Mesothelial cell of epicardium (in vitro differentiated cells): ENCODE data around the gene FGF14. TPM values are rescaled to one million over a fixed set of nuclear protein-coding genes. Genes with fewer than 3 reads are reported as not detected.

Experiments used
- DNase-seq, 2 experiments: peaks; one replicate each; pipeline ENCODE4 v3.0.0; 2021; ENCODE audit warnings: low spot score in 2 of 2; ENCODE audit not compliant: unreplicated experiment in 2 of 2
- H3K27ac Mint-ChIP-seq: 2 replicates; pipeline ENCODE4 v1.8.0; 2021; ENCODE audit warnings: mixed read lengths
- H3K27me3 Mint-ChIP-seq: 2 replicates; pipeline ENCODE4 v1.8.0; 2021; ENCODE audit warnings: low read depth, mixed read lengths
- H3K36me3 Mint-ChIP-seq: 2 replicates; pipeline ENCODE4 v1.8.0; 2021; ENCODE audit warnings: mixed read lengths
- H3K4me1 Mint-ChIP-seq: 2 replicates; pipeline ENCODE4 v1.8.0; 2021; ENCODE audit warnings: mixed read lengths
- H3K4me3 Mint-ChIP-seq: 2 replicates; pipeline ENCODE4 v1.8.0; 2021; ENCODE audit warnings: mild to moderate bottlenecking, moderate library complexity, mixed read lengths
- H3K9me3 Mint-ChIP-seq: 2 replicates; pipeline ENCODE4 v1.8.0; 2021; ENCODE audit warnings: mixed read lengths
- total RNA-seq: library from RNA; stranded (reverse); gene quantifications from 3 replicates; pipeline ENCODE4 v1.2.1, GENCODE V29; 2021
- TF ChIP-seq, protein P1 (sequence below): fragments of 200-600 bp; sonication (generic); IDR thresholded peaks from one replicate; pipeline ENCODE4 v1.5.0; 2021; ENCODE audit warnings: antibody characterized with exemption; ENCODE audit not compliant: unreplicated experiment

The FGF14 gene
- total RNA-seq, 1 donor from 2014 or later, result 0.02 TPM

- no peak for DNase-seq
- Mint-ChIP-seq H3K4me1 (no peaks in the 10 kb centered on the region), H3K27ac (no peak overlapping the region), H3K9me3 (no peaks in the 10 kb centered on the region), H3K4me3 (no peak overlapping the region), H3K27me3 (peaks cover 13% of the 10 kb centered on the region), H3K36me3 (no peaks in the 10 kb centered on the region)
- TF ChIP-seq, protein P1, sequence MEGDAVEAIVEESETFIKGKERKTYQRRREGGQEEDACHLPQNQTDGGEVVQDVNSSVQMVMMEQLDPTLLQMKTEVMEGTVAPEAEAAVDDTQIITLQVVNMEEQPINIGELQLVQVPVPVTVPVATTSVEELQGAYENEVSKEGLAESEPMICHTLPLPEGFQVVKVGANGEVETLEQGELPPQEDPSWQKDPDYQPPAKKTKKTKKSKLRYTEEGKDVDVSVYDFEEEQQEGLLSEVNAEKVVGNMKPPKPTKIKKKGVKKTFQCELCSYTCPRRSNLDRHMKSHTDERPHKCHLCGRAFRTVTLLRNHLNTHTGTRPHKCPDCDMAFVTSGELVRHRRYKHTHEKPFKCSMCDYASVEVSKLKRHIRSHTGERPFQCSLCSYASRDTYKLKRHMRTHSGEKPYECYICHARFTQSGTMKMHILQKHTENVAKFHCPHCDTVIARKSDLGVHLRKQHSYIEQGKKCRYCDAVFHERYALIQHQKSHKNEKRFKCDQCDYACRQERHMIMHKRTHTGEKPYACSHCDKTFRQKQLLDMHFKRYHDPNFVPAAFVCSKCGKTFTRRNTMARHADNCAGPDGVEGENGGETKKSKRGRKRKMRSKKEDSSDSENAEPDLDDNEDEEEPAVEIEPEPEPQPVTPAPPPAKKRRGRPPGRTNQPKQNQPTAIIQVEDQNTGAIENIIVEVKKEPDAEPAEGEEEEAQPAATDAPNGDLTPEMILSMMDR, result no peak
These were observed 590.5 kb downstream of the FGF14 start for GRCh38 chr13:101811284-101811839.

- Mint-ChIP-seq H3K27ac (no peak overlapping the region), H3K4me1 (no peaks in the 10 kb centered on the region), H3K27me3 (peaks cover 39% of the 10 kb centered on the region), H3K4me3 (no peak overlapping the region), H3K36me3 (no peaks in the 10 kb centered on the region), H3K9me3 (no peaks in the 10 kb centered on the region)
- no peak for DNase-seq
- TF ChIP-seq, protein P1, result no peak
These were observed 602.7 kb downstream of the FGF14 start for GRCh38 chr13:101799196-101799595.

DNA sequence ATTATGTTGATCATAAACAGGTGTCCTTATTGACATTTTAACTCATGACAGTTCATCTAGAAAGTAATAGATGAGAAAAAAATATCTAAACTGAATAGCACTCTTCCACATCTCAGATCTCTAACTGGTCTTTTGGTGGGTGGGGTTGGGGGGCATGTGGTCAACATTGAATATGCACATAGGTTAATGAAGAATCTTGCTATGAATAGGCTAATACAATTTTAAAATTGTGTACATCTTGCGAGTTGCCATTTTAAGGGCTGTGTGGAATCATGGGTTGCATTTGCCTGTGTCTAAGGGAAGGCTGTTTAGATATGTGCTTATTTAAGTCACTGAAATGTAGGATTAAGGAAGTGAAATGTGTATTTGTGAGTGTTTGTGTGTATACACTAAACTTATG is 603.4 kb downstream of the FGF14 start:
- Mint-ChIP-seq H3K4me1 (no peaks in the 10 kb centered on the region), H3K4me3 (no peak overlapping the region), H3K9me3 (no peaks in the 10 kb centered on the region), H3K27ac (no peak overlapping the region), H3K27me3 (peaks cover 34% of the 10 kb centered on the region), H3K36me3 (no peaks in the 10 kb centered on the region)
- no peak for DNase-seq
- TF ChIP-seq, protein P1, result no peak

- TF ChIP-seq, protein P1, result no peak
- no peak for DNase-seq
- no peaks in the 10 kb centered on the region for H3K4me1 Mint-ChIP-seq
- H3K27me3 Mint-ChIP-seq, result peaks cover 20% of the 10 kb centered on the region
- no peak overlapping the region for H3K27ac Mint-ChIP-seq
- H3K4me3 Mint-ChIP-seq, result no peak overlapping the region
- no peaks in the 10 kb centered on the region for H3K36me3 Mint-ChIP-seq
- H3K9me3 Mint-ChIP-seq, result no peaks in the 10 kb centered on the region
These were observed 606.4 kb downstream of the FGF14 start for GRCh38 chr13:101795460-101795859.

DNA sequence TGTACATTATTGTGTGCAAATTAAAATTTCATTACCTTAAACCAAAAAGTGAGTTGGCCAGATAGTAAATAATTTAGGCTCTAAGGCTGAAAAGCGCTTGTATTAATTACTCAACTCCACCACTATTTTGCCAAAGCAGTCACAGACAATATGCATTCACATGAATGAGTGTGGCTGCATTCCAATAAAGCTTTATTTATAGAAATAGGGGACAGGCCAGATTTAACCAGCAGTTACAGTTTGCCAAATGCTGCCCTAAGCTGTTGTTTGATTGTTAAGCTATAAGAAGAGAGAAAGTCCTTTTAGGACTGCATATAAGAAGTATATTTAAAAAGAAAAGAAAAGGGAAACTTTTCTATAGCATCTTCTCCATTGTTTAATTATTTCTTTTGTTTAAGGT is 606.8 kb downstream of the FGF14 start:
- TF ChIP-seq, protein P1, result no peak
- H3K27ac Mint-ChIP-seq, result no peak overlapping the region
- no peak overlapping the region for H3K4me3 Mint-ChIP-seq
- no peak for DNase-seq
- no peaks in the 10 kb centered on the region for H3K36me3 Mint-ChIP-seq
- no peaks in the 10 kb centered on the region for H3K4me1 Mint-ChIP-seq
- no peaks in the 10 kb centered on the region for H3K9me3 Mint-ChIP-seq
- H3K27me3 Mint-ChIP-seq, result peaks cover 20% of the 10 kb centered on the region

- peaks cover 25% of the 10 kb centered on the region for H3K27me3 Mint-ChIP-seq
These were observed 609.7 kb downstream of the FGF14 start for GRCh38 chr13:101792189-101792588.

More at GRCh38 chr13:101792189-101792588, 609.7 kb downstream of the FGF14 start:
- DNase-seq, result no peak
- Mint-ChIP-seq H3K27ac (no peak overlapping the region), H3K9me3 (no peaks in the 10 kb centered on the region), H3K4me1 (no peaks in the 10 kb centered on the region), H3K4me3 (no peak overlapping the region), H3K36me3 (no peaks in the 10 kb centered on the region)
- TF ChIP-seq, protein P1, result no peak
